BJ (cell line): Measurements from ENCODE around the gene RDH5. TPM values are rescaled to one million over a fixed set of nuclear protein-coding genes. Genes with fewer than 3 reads are reported as not detected.
A peak's percentile ranks its signal among the peaks of the same experiment; 100 is the strongest.

ENCODE experiments used
- CTCF ChIA-PET: fragments of 350-600 bp; formaldehyde crosslinking; extraction: SDS; loops from one replicate; lab custom pipeline; 2021; ENCODE audit warnings: antibody characterized with exemption, inconsistent platforms; lab: Yijun Ruan, JAX
- POLR2A ChIA-PET: fragments of 300-600 bp; sonication (Branson Sonifier 250); formaldehyde crosslinking; extraction: SDS; loops from one replicate; lab custom pipeline; 2021; ENCODE audit warnings: antibody characterized with exemption; lab: Charles Lee
- DNase-seq: peaks from one replicate; pipeline ENCODE4 v3.0.0-alpha.2; 2011; ENCODE audit warnings: low read depth
- H3K27me3 ChIP-seq: 2 replicates; pipeline ENCODE4 v1.6.0; 2011; ENCODE audit warnings: low read length; ENCODE audit not compliant: control insufficient read depth, insufficient read depth
- H3K36me3 ChIP-seq: 2 replicates; pipeline ENCODE4 v1.5.1; 2011; ENCODE audit warnings: low read length; ENCODE audit not compliant: control insufficient read depth, insufficient read depth
- H3K4me3 ChIP-seq: 2 replicates; pipeline ENCODE4 v1.5.1; 2011; ENCODE audit warnings: low read depth, mild to moderate bottlenecking, control low read depth, low read length
- polyA plus RNA-seq: library from polyadenylated mRNA; depleted of rRNA; stranded (reverse); fragments of >200 nt; gene quantifications from 2 replicates; pipeline ENCODE4 v1.2.3, GENCODE V29; 2011
- TF ChIP-seq, protein P1 (sequence below): IDR thresholded peaks from 2 replicates; pipeline ENCODE4 v1.5.1; 2011; ENCODE audit warnings: low read depth, mild to moderate bottlenecking, control low read depth, inconsistent platforms, low read length, moderate library complexity; ENCODE audit not compliant: insufficient read depth

The RDH5 gene
- polyA plus RNA-seq, 1 experiment: 6.2 TPM

DNA sequence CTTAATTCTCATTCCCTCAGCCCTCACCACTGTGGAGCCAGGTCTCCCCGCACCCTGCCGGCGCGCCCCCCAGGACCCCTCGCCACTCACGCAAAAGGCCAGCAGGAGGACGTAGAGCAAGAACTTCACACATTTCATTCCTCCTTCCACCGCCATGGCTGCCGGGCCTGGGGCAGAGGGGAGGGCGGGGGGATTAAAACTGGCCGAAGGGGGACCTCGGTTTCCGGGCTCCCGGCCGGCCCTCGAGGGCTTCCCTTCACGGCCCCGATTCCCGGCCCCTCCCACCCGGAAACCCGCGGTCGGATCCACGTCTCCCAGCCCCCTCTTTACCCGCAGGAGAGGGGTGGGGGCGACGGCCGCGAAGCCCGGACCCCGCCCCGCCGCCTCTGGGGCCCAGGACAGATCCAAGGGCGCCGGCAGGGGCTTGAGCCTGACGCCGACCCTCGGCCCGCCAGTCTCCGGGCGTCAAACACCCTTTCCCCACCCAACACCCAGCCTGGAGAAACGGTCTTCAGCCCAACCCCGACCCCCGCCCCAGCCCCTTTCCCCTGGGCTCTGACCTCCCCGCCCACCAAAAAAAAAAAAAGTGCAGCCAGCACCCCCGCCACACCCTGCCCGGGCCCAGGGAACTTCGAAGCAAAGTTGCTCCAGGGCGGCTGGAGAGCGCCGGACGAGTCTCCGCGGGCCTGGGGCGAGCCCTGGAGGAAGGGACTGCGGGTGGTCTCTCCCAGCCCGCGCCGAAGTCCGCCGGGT lies 8.2 kb downstream of the RDH5 start:
- POLR2A ChIA-PET: interaction anchor here (0.6 to 1.4 kb wide), 3 partner anchors 9 to 11 kb away, joined by 3 to 6 read pairs (median 4); no protein-coding TSS in a partner anchor
- H3K4me3 ChIP-seq: peak overlapping the region; percentile 73
- H3K36me3 ChIP-seq: peaks cover 26% of the 10 kb centered on the region
- TF ChIP-seq, protein P1, sequence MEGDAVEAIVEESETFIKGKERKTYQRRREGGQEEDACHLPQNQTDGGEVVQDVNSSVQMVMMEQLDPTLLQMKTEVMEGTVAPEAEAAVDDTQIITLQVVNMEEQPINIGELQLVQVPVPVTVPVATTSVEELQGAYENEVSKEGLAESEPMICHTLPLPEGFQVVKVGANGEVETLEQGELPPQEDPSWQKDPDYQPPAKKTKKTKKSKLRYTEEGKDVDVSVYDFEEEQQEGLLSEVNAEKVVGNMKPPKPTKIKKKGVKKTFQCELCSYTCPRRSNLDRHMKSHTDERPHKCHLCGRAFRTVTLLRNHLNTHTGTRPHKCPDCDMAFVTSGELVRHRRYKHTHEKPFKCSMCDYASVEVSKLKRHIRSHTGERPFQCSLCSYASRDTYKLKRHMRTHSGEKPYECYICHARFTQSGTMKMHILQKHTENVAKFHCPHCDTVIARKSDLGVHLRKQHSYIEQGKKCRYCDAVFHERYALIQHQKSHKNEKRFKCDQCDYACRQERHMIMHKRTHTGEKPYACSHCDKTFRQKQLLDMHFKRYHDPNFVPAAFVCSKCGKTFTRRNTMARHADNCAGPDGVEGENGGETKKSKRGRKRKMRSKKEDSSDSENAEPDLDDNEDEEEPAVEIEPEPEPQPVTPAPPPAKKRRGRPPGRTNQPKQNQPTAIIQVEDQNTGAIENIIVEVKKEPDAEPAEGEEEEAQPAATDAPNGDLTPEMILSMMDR: no peak
- CTCF ChIA-PET: interaction anchor here (1.0 to 2.3 kb wide), 4 partner anchors 8 to 199 kb away, joined by 3 to 29 read pairs (median 9); partner anchors contain the start of genes PYM1 and RDH5
- no peaks in the 10 kb centered on the region for H3K27me3 ChIP-seq
- DNase-seq: no peak

DNA sequence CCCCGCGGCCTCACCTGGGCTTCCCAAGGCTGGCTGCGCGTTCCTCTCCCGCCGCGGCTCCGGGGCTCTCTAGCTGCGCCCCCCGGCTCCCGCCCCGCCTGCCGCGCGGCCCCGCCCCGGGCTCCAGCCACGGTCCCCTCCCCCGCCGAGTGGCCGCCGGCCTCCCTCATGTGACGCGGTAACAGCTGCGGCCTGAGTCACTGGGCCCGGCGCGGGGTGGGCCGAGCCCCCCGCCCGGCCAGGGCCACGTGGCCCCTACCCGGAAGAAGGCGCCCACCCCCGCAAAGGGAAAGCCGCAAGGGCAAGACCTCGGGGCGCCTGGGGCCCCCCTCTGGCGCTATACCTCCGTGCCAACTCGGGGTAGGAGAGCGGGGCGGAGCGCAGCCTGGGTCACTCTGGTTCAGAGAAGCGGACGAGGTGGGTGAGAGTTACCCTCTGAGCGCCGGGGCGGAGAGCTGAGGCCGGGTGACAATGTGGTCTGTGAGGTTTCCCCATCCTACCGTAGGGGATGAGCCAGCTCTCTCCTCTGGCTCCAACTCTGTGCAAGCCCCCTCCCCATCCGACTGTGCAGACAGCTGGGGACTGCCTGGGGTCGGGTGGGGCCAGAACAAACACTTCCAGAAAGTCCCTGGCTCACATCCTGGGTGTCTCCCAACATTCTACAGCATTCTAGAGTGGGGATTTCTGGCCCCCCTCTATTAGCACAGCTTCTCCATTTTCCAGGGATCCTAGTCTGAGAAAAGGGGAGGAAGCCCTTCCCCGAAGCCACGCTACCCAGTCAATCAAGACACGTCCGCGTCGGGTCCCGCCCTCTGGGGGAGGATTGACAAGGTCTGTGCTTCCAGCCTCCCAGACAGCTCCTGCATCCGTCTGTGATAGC lies 9.0 kb downstream of the RDH5 start, which contains the start of gene CD63:
Gene CD63 (minus strand): TSS at position 71 of the 880 bp plus-strand sequence. CDS start 668 bp downstream, outside the sequence.
- ChIA-PET POLR2A (interaction anchor here (0.6 to 1.4 kb wide), 6 partner anchors 9 to 118 kb away, joined by 3 to 6 read pairs (median 4); partner anchors contain the start of genes BLOC1S1 and DNAJC14), CTCF (interaction anchor here (0.7 to 2.3 kb wide), 11 partner anchors 8 to 211 kb away, joined by 3 to 29 read pairs (median 5); partner anchors contain the start of genes PYM1 and RDH5)
- no peak for DNase-seq
- Histone ChIP-seq H3K4me3 (peak within 1 kb of the TSS; percentile 73), H3K27me3 (no peaks in the 10 kb centered on the region), H3K36me3 (peaks cover 21% of the 10 kb centered on the region)
- TF ChIP-seq, protein P1: no peak

DNA sequence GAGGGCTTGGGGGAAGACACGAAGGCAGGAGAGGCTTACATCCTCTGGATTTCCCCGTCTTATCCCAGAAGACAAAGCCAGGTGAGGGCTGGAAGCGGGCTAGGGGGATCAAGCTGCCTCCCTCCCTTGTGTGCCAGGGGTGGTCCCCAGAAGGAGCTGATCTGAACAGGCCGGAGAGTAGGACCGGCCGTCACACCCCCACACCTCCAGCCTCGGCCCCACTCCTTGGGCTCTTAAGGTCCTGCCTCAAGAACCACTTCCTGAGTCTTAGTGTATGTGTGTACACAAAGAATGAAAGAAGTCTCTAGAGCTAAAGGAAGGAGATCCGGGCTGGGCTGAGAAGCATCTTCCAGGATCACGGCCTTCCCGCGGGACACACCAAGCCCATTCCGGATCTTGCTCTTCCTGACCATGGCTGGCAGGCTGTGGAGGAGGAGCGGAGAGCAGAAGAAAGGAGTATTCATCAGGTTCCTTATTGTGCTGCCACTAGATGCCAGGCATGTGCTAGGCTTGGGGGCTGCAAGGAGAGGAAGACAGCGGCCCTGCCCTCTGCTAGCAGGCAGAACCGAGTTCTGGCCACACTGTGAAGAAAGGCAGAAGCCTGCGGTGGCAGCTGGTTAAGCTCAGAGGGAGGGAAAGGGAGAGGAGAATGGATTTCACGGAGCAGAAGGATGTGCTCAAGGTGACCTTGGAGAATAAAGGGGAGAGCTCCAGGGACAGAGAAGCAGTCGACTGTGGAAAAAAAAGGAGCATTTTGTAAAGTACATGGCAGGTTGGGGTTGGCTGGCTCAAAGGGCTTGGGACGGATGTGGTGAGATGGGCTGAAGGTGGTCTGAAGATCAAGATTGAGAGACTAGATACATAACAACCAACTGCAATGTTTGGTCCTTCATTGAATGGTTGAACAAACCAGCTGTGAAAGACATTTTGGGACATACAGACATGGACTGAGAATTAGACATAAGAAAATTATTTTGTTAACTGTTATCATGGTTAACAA lies 9.9 kb downstream of the RDH5 start:
- no peak for DNase-seq

DNA sequence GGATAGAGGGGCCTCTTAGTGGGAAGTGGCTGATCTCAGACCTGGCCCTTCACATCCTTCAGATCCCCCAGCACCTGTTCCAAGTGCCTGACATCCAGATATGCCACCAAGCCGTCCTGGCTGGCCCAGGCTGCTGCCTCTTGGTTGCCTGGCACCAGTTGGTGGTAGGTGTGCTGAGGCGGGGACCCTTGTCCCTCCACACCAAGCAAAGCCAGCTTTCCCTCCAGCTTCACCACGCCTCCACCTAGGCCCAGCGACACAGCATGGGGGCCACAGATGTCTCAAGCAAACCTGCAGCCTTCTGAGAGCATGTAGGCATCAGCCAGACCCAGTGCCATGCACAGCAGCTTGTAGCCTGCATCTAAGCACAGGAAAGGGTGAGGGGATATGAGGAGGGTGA lies 12.1 kb downstream of the RDH5 start:
- ChIA-PET CTCF (interaction anchor here (1.8 kb wide), 1 partner anchor 50 kb away, joined by 4 read pairs; a partner anchor contains a TSS), POLR2A (no interaction called here)
- Histone ChIP-seq H3K36me3 (peaks cover under 1% of the 10 kb centered on the region; the same call in 1 of the 2 replicates), H3K27me3 (no peaks in the 10 kb centered on the region), H3K4me3 (no peak overlapping the region)
- no peak for DNase-seq
- TF ChIP-seq, protein P1: no peak

More for the DNA sequence above, 9.9 kb downstream of the RDH5 start:
- POLR2A ChIA-PET: interaction anchor here (0.7 to 1.4 kb wide), 5 partner anchors 8 to 117 kb away, joined by 3 to 6 read pairs (median 5); partner anchors contain the start of genes BLOC1S1 and DNAJC14
- TF ChIP-seq, protein P1: no peak
- Histone ChIP-seq H3K27me3 (no peaks in the 10 kb centered on the region), H3K36me3 (peaks cover 14% of the 10 kb centered on the region), H3K4me3 (peak overlapping the region; percentile 73)
- CTCF ChIA-PET: interaction anchor here (0.6 to 2.3 kb wide), 12 partner anchors 7 to 210 kb away, joined by 3 to 29 read pairs (median 5); partner anchors contain the start of genes PYM1 and RDH5
